Liver (tissue), 9 donors: Measurements from ENCODE around the gene ZNF766. TPM values are rescaled to one million over a fixed set of nuclear protein-coding genes. Genes with fewer than 3 reads are reported as not detected.

Source experiments
- DNase-seq: peaks from one replicate; pipeline ENCODE4 v3.0.0-alpha.2; 2017; ENCODE audit warnings: low spot score
- H3K27ac ChIP-seq, 2 donors: one replicate each; pipeline ENCODE4 v1.7.0; 2013; ENCODE audit warnings: inconsistent platforms in 2 of 2, low read length in 2 of 2, control low read depth in 1 of 2, low read depth in 1 of 2, mild to moderate bottlenecking in 1 of 2
- H3K27me3 ChIP-seq, 4 donors: one replicate each; pipeline versions ENCODE4 v1.6.1 to v1.7.0; 2013; ENCODE audit warnings: low read length in 3 of 4, inconsistent platforms in 1 of 4, mild to moderate bottlenecking in 1 of 4, moderate library complexity in 1 of 4; ENCODE audit not compliant: control insufficient read depth in 4 of 4, insufficient read depth in 4 of 4
- H3K36me3 ChIP-seq, 4 donors: one replicate each; pipeline versions ENCODE4 v1.6.1 to v1.7.0; 2013; ENCODE audit warnings: low read length in 3 of 4, mild to moderate bottlenecking in 3 of 4, low read depth in 1 of 4, moderate library complexity in 1 of 4; ENCODE audit not compliant: control insufficient read depth in 4 of 4, insufficient read depth in 3 of 4
- H3K4me1 ChIP-seq, 4 donors: one replicate each; pipeline versions ENCODE4 v1.6.1 to v1.7.0; 2013; ENCODE audit warnings: low read length in 3 of 4, mild to moderate bottlenecking in 3 of 4, moderate library complexity in 1 of 4; ENCODE audit not compliant: control insufficient read depth in 4 of 4, insufficient read depth in 4 of 4
- H3K4me3 ChIP-seq, 3 donors: one replicate each; pipeline versions ENCODE4 v1.6.1 to v1.7.0; 2013; ENCODE audit warnings: low read length in 3 of 3, control low read depth in 1 of 3, low read depth in 1 of 3, mild to moderate bottlenecking in 1 of 3
- H3K9ac ChIP-seq, 2 donors: one replicate each; pipeline ENCODE4 v1.7.0; 2013; ENCODE audit warnings: low read length in 2 of 2, mild to moderate bottlenecking in 2 of 2, moderate library complexity in 2 of 2, control low read depth in 1 of 2, low read depth in 1 of 2
- H3K9me3 ChIP-seq, 4 donors: one replicate each; pipeline versions ENCODE4 v1.6.1 to v1.7.0; 2013; ENCODE audit warnings: low read length in 3 of 4; ENCODE audit not compliant: control insufficient read depth in 4 of 4
- EGR1 ChIP-seq, 2 donors: IDR thresholded peaks; 2 replicates each; pipeline ENCODE4 v1.6.1; 2016 to 2018; ENCODE audit warnings: antibody characterized with exemption in 2 of 2, low read depth in 2 of 2
- FOXA1 ChIP-seq: IDR thresholded peaks from 2 replicates; pipeline ENCODE4 v1.6.1; 2016; ENCODE audit warnings: antibody characterized with exemption
- FOXA2 ChIP-seq: IDR thresholded peaks from 2 replicates; pipeline ENCODE4 v1.6.1; 2016; ENCODE audit warnings: antibody characterized with exemption
- GABPA ChIP-seq, 2 donors: IDR thresholded peaks in 1 of 2; conservative IDR thresholded peaks in 1 of 2; 2 replicates each; pipeline ENCODE4 v1.6.1; 2016; ENCODE audit warnings: antibody characterized with exemption in 2 of 2, mild to moderate bottlenecking in 1 of 2, moderate library complexity in 1 of 2
- HNF4A ChIP-seq, 2 donors: conservative IDR thresholded peaks; 2 replicates each; pipeline ENCODE4 v1.6.1; 2016; ENCODE audit warnings: antibody characterized with exemption in 2 of 2, mild to moderate bottlenecking in 2 of 2
- HNF4G ChIP-seq: IDR thresholded peaks from 2 replicates; pipeline ENCODE4 v1.6.1; 2016; ENCODE audit warnings: antibody characterized with exemption
- JUND ChIP-seq, 2 donors: IDR thresholded peaks; 2 replicates each; pipeline ENCODE4 v1.6.1; 2016; ENCODE audit warnings: antibody characterized with exemption in 2 of 2
- NR2F2 ChIP-seq: IDR thresholded peaks from 2 replicates; pipeline ENCODE4 v1.6.1; 2016; ENCODE audit warnings: antibody characterized with exemption
- RAD21 ChIP-seq, 2 donors: IDR thresholded peaks; 2 replicates each; pipeline ENCODE4 v1.6.1; 2016; ENCODE audit warnings: antibody characterized with exemption in 2 of 2, mild to moderate bottlenecking in 2 of 2
- RXRA ChIP-seq, 2 donors: IDR thresholded peaks; 2 replicates each; pipeline ENCODE4 v1.6.1; 2017 to 2018; ENCODE audit warnings: antibody characterized with exemption in 2 of 2, mild to moderate bottlenecking in 1 of 2
- SP1 ChIP-seq: IDR thresholded peaks from 2 replicates; pipeline ENCODE4 v1.6.1; 2018; ENCODE audit warnings: antibody characterized with exemption, mild to moderate bottlenecking
- TAF1 ChIP-seq: conservative IDR thresholded peaks from 2 replicates; pipeline ENCODE4 v1.6.1; 2016; ENCODE audit warnings: antibody characterized with exemption, mild to moderate bottlenecking
- YY1 ChIP-seq: IDR thresholded peaks from 2 replicates; pipeline ENCODE4 v1.6.1; 2016; ENCODE audit warnings: antibody characterized with exemption, mild to moderate bottlenecking
- WGBS: extraction: QIAGEN DNeasy Blood & Tissue Kit; methylation state at CpG from one replicate; pipeline ENCODE4 v1.1.7; 2013; 5-methylcytosine and 5-hydroxymethylcytosine counted together
- polyA plus RNA-seq, 2 donors: library from polyadenylated mRNA; stranded (reverse) in 1 of 2; unstranded in 1 of 2; fragments of 200-250 nt in 1 of 2; fragments of >200 nt in 1 of 2; fragmentation: Nextera tagmentation in 1 of 2; extraction: Ambion mirVana in 1 of 2; gene quantifications; one replicate each; pipeline versions ENCODE4 v1.2.1 to v1.2.3, GENCODE V29; 2013 to 2015
- total RNA-seq, 2 donors: library from RNA; depleted of rRNA; stranded (reverse); fragments of >200 nt; gene quantifications; one replicate each; pipeline ENCODE4 v1.2.3, GENCODE V29; 2014
- TF ChIP-seq, protein P1 (sequence below): IDR thresholded peaks from 2 replicates; pipeline ENCODE4 v1.6.1; 2016; ENCODE audit warnings: antibody characterized with exemption
- TF ChIP-seq, protein P2 (sequence below): IDR thresholded peaks from 2 replicates; pipeline ENCODE4 v1.6.1; 2016; ENCODE audit warnings: antibody characterized with exemption
- TF ChIP-seq, protein P3 (sequence below): fragments of 150-350 bp; IDR thresholded peaks from 2 replicates; pipeline ENCODE4 v1.5.1; 2017; ENCODE audit warnings: improper control_type of control experiment, low read depth, low read length; ENCODE audit not compliant: missing input control
- TF ChIP-seq, protein P4 (sequence below): IDR thresholded peaks from 2 replicates; pipeline ENCODE4 v1.6.1; 2016; ENCODE audit warnings: antibody characterized with exemption
- TF ChIP-seq, protein P5 (sequence below): IDR thresholded peaks from 2 replicates; pipeline ENCODE4 v1.6.1; 2016; ENCODE audit warnings: antibody characterized with exemption, mild to moderate bottlenecking
- donor health status: healthy.
- donor health status: healthy.
- donor health status: healthy.
- donor health status: healthy.
- donor health status: healthy.

ZNF766 gene
- total and polyA plus RNA-seq, 4 donors: 1.6 to 4.9 (median 3.8) TPM

DNA sequence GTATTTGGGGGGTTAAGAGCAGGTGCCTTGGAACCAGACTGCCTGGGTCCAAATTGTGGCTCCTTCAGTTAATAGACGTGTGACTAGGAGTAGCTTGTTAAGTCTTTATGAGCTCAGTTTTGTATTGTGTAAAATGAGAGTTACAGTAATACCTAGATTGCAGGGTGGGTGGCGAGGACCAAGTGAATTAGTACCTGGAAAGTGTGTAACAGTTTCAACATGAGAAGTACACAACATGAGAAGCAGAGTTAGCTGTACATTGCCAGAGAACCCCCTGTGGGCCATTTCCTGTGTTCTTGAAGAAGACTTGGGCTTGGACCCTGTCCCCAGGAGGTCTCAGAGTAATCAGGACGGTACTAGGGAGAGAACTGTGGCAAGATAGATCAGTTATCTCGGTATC, 42.7 kb upstream of the ZNF766 start:
- H3K27ac ChIP-seq: no peak overlapping the region
- 80% methylated on average over 4 of the region's 4 CpGs for WGBS
- TF ChIP-seq RXRA (IDR thresholded peaks at IDR 0.05) (no peak), RAD21 (IDR thresholded peaks at IDR 0.05) (no peak), JUND (IDR thresholded peaks at IDR 0.05) (no peak), HNF4A (conservative IDR thresholded peaks at IDR 0.05) (no peak), GABPA (IDR thresholded peaks at IDR 0.05 in 1 of 2, conservative IDR thresholded peaks at IDR 0.05 in 1 of 2) (no peak), NR2F2 (no peak), FOXA1 (no peak), FOXA2 (no peak), TAF1 (no peak), HNF4G (no peak), YY1 (no peak), EGR1 (IDR thresholded peaks at IDR 0.05; ENCODE audit: low read depth in 2 of 2) (no peak), SP1 (no peak)
- TF ChIP-seq, protein P1, sequence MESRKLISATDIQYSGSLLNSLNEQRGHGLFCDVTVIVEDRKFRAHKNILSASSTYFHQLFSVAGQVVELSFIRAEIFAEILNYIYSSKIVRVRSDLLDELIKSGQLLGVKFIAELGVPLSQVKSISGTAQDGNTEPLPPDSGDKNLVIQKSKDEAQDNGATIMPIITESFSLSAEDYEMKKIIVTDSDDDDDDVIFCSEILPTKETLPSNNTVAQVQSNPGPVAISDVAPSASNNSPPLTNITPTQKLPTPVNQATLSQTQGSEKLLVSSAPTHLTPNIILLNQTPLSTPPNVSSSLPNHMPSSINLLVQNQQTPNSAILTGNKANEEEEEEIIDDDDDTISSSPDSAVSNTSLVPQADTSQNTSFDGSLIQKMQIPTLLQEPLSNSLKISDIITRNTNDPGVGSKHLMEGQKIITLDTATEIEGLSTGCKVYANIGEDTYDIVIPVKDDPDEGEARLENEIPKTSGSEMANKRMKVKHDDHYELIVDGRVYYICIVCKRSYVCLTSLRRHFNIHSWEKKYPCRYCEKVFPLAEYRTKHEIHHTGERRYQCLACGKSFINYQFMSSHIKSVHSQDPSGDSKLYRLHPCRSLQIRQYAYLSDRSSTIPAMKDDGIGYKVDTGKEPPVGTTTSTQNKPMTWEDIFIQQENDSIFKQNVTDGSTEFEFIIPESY: no peak
- TF ChIP-seq, protein P2, sequence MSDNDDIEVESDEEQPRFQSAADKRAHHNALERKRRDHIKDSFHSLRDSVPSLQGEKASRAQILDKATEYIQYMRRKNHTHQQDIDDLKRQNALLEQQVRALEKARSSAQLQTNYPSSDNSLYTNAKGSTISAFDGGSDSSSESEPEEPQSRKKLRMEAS: no peak
- TF ChIP-seq, protein P3, sequence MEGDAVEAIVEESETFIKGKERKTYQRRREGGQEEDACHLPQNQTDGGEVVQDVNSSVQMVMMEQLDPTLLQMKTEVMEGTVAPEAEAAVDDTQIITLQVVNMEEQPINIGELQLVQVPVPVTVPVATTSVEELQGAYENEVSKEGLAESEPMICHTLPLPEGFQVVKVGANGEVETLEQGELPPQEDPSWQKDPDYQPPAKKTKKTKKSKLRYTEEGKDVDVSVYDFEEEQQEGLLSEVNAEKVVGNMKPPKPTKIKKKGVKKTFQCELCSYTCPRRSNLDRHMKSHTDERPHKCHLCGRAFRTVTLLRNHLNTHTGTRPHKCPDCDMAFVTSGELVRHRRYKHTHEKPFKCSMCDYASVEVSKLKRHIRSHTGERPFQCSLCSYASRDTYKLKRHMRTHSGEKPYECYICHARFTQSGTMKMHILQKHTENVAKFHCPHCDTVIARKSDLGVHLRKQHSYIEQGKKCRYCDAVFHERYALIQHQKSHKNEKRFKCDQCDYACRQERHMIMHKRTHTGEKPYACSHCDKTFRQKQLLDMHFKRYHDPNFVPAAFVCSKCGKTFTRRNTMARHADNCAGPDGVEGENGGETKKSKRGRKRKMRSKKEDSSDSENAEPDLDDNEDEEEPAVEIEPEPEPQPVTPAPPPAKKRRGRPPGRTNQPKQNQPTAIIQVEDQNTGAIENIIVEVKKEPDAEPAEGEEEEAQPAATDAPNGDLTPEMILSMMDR: no peak
- TF ChIP-seq, protein P4, sequence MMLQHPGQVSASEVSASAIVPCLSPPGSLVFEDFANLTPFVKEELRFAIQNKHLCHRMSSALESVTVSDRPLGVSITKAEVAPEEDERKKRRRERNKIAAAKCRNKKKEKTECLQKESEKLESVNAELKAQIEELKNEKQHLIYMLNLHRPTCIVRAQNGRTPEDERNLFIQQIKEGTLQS: no peak
- TF ChIP-seq, protein P5, sequence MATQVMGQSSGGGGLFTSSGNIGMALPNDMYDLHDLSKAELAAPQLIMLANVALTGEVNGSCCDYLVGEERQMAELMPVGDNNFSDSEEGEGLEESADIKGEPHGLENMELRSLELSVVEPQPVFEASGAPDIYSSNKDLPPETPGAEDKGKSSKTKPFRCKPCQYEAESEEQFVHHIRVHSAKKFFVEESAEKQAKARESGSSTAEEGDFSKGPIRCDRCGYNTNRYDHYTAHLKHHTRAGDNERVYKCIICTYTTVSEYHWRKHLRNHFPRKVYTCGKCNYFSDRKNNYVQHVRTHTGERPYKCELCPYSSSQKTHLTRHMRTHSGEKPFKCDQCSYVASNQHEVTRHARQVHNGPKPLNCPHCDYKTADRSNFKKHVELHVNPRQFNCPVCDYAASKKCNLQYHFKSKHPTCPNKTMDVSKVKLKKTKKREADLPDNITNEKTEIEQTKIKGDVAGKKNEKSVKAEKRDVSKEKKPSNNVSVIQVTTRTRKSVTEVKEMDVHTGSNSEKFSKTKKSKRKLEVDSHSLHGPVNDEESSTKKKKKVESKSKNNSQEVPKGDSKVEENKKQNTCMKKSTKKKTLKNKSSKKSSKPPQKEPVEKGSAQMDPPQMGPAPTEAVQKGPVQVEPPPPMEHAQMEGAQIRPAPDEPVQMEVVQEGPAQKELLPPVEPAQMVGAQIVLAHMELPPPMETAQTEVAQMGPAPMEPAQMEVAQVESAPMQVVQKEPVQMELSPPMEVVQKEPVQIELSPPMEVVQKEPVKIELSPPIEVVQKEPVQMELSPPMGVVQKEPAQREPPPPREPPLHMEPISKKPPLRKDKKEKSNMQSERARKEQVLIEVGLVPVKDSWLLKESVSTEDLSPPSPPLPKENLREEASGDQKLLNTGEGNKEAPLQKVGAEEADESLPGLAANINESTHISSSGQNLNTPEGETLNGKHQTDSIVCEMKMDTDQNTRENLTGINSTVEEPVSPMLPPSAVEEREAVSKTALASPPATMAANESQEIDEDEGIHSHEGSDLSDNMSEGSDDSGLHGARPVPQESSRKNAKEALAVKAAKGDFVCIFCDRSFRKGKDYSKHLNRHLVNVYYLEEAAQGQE: no peak

More for the DNA sequence above, 42.7 kb upstream of the ZNF766 start:
- Histone ChIP-seq H3K4me1 (no peaks in the 10 kb centered on the region), H3K9me3 (no peaks in the 10 kb centered on the region), H3K27me3 (no peaks in the 10 kb centered on the region), H3K9ac (no peak overlapping the region), H3K4me3 (no peak overlapping the region), H3K36me3 (peaks cover 16 to 65% (median 57%) of the 10 kb centered on the region in 4 donors)
- DNase-seq: no peak
